Activated CD4-positive, alpha-beta T cell treated with anti-CD3 and anti-CD28 coated beads for 48 hours (primary cell): ENCODE data around the gene ADK.

ENCODE experiments used
- DNase-seq: peaks from one replicate; pipeline ENCODE4 v3.0.0-alpha.2; 2020

Gene ADK

DNA sequence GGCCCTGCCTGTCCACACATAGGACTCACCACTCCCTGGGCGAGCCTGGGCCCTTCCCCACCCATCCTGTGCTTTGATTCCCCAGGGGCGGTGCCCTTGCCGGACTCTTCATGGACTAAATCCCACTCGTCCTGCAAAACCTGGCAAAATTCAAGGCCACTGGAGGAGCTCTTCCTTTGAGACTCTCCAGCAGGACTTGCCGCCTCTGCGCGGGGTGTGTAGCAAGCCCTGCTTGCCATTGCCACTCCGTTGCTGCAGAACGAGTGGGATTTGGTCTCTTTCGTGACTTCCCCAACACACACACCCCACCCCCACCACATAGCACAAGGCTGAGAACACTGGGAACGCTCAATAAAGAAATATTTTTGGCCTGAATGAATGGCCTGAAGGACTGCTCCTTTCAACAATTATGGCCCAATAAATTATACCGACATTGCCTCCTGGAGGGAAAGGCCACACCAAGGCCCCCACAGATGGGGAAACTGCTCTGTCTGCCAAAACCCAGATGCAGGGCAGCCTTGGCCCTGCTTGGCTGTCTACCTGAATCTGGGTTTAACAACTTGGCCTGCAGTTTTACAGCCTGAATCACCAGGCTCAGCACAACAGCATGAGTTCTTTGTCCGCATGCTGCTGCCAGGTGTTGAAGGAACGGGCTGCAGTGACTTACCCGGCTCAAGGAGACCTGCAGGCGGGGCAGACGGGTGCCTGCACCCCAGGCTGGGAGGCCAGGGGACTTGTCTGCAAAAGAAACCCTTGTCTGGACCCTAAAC, 602.6 kb downstream of the ADK start:
- DNase-seq, result no peak

DNA sequence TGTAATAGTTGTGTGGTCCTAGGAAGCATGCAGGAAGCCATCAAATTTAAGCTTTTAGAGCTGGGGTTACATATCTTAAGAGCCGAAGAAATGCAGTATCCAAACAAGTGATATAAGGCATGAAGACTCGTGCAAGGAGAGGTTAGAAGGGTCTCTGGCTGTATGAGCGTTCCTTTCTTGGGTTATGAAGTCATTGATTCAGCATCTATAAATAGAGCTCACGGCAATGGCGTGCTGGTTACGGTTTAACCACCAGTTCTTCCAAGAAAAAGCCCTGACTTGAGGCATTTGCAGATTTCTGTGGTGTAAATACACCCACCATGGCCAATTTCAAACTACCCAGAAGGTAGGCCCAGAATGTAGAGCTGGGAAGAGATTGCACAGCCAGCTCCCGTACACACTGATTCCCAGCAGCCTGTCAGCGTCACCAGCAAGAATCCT, 603.4 kb downstream of the ADK start:
- DNase-seq, result no peak

DNA sequence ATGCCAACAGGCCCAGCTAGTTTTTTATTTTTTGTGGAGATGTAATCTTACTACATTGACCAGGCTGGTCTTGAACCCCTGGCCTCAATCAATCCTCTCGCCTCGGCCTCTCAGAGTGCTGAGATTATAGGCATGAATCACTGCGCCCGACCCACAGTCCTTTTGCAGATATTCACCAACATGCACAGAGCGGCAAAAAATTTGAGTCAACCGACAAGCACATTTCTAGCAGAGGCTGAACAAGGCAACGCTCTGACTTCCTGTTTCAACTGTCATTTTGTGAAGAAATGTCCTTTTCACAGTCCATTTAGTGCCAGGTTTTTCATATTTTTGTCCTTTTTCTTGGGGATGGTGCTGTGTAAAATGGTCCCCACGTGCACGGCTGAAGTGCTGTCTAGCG, 604.3 kb downstream of the ADK start:
- no peak for DNase-seq
